ENCODE results near the gene NKX2-2. TPM values are rescaled to one million over a fixed set of nuclear protein-coding genes. Genes with fewer than 3 reads are reported as not detected.

Gene NKX2-2
- total and polyA plus RNA-seq, 11 donors, result 0.19 TPM; not detected in 10

GRCh38 chr20:21505161-21505809 lies 8.6 kb downstream of the NKX2-2 start:
- peak; percentile 36 to 86 (median 55) for DNase-seq
- H3K27me3 ChIP-seq, result peaks cover 51 to 98% (median 76%) of the 10 kb centered on the region in 9 donors
- intact Hi-C loops (cut with DNase I), result loop anchor here (1.0 to 10.0 kb wide), 11 partner anchors 268 to 670 kb away; no protein-coding TSS in a partner anchor
- no peaks in the 10 kb centered on the region for H3K36me3 ChIP-seq
- no peak for TF ChIP-seq POLR2A (IDR thresholded peaks at IDR 0.05)
- peak; percentile 88 to 97 (median 93) for TF ChIP-seq CTCF (IDR thresholded peaks at IDR 0.05)
- no peak overlapping the region for H3K27ac ChIP-seq
- ATAC-seq, result peak in 3 of 4 donors; percentile 48 to 76 (median 70)
- 1 to 3% (median 2%) methylated on average over 25 to 36 of the region's 36 CpGs for WGBS, 4 donors
- H3K4me3 ChIP-seq, result peak overlapping the region in 9 of 12 donors; percentile 22 to 57 (median 44)
- peaks cover 0 to 31% (median 19%) of the 10 kb centered on the region in 12 donors for H3K4me1 ChIP-seq
- H3K9me3 ChIP-seq, result no peaks in the 10 kb centered on the region

DNA sequence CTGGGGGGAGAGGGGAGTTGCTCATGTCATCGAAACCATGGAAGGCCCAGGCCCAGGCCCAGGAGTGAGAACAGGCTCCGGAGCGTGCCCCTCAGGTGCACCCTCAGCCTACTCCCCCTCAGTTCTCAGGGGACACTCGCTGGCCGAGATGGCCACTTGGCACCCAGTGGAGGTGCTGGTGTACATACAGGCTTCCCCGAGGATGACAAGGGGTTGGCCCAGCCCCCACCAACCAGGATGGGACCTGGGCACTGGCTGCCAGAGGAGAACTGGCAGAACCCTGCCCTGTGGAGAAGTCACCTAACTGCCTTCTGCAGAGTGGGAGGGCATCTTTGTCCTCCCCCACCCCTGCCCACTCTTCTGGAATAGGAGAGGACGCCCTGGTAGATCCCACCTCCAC lies 9.5 kb downstream of the NKX2-2 start:
- H3K27me3 ChIP-seq, result peaks cover 45 to 97% (median 66%) of the 10 kb centered on the region in 9 donors
- ATAC-seq (no peak), DNase-seq (no peak)
- no peak overlapping the region for H3K27ac ChIP-seq
- H3K4me1 ChIP-seq, result peaks cover 0 to 21% (median 12%) of the 10 kb centered on the region in 12 donors
- WGBS, 4 donors, result 66 to 75% (median 71%) methylated on average over 7 of the region's 7 CpGs
- no peak overlapping the region for H3K4me3 ChIP-seq
- no peaks in the 10 kb centered on the region for H3K36me3 ChIP-seq
- no peak for TF ChIP-seq CTCF (IDR thresholded peaks at IDR 0.05)
- TF ChIP-seq POLR2A (IDR thresholded peaks at IDR 0.05), result no peak
- intact Hi-C loops (cut with DNase I), result loop anchor here in 7 of 10 donors (2.0 to 10.0 kb wide), 7 partner anchors 268 to 670 kb away; no protein-coding TSS in a partner anchor
- no peaks in the 10 kb centered on the region for H3K9me3 ChIP-seq

GRCh38 chr20:21503345-21503744 lies 10.5 kb downstream of the NKX2-2 start:
- WGBS, 4 donors, result 66 to 79% (median 71%) methylated on average over 4 of the region's 4 CpGs
- H3K9me3 ChIP-seq, result no peaks in the 10 kb centered on the region
- DNase-seq, result no peak
- no peak overlapping the region for H3K27ac ChIP-seq
- no peaks in the 10 kb centered on the region for H3K36me3 ChIP-seq
- no peak for ATAC-seq
- intact Hi-C loops (cut with DNase I), result loop anchor here in 4 of 10 donors (2.0 to 10.0 kb wide), 3 partner anchors 641 to 669 kb away; no protein-coding TSS in a partner anchor
- H3K4me3 ChIP-seq, result no peak overlapping the region
- peaks cover 45 to 97% (median 62%) of the 10 kb centered on the region in 9 donors for H3K27me3 ChIP-seq
- peaks cover 0 to 16% (median 12%) of the 10 kb centered on the region in 12 donors for H3K4me1 ChIP-seq
- no peak for TF ChIP-seq CTCF (IDR thresholded peaks at IDR 0.05)

DNA sequence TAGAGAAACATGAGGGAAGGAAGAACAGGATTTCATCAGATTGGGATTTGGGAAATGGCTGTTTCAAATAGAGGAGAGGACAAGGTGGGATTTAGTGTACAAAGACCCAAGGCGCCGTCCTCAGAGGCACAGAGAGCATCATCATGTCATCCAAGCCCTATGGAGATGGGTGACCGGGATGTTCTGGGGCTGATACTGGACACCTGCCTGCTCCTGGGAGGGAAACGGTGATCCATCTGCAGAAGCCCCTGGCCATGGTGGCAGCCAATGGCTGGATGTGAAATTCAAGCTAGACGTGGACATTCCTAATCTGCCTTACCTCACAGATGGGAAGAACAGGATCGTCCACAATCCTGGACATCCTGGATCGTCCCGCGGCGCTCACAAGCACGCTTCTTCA lies 12.7 kb downstream of the NKX2-2 start:
- peaks cover 0 to 13% (median 9%) of the 10 kb centered on the region in 12 donors for H3K4me1 ChIP-seq
- ATAC-seq (no peak), DNase-seq (no peak)
- no peak overlapping the region for H3K4me3 ChIP-seq
- peaks cover 30 to 94% (median 44%) of the 10 kb centered on the region in 9 donors for H3K27me3 ChIP-seq
- intact Hi-C loops (cut with DNase I), result loop anchor here in 4 of 10 donors (2.0 to 10.0 kb wide), 3 partner anchors 262 to 666 kb away; no protein-coding TSS in a partner anchor
- TF ChIP-seq POLR2A (IDR thresholded peaks at IDR 0.05) (no peak), CTCF (IDR thresholded peaks at IDR 0.05) (no peak)
- H3K27ac ChIP-seq, result no peak overlapping the region
- 79 to 91% (median 86%) methylated on average over 11 of the region's 11 CpGs for WGBS, 4 donors
- H3K9me3 ChIP-seq, result no peaks in the 10 kb centered on the region
- no peaks in the 10 kb centered on the region for H3K36me3 ChIP-seq
